BE2C (cell line): ENCODE results near the gene SLC25A24.
"Not testable (repeated sequence)": the region's sequence is repeated elsewhere in the genome, so short reads cannot be mapped to it uniquely, and the experiment has no call there.

Source experiments
- DNase-seq: peaks from one replicate; pipeline ENCODE4 v3.0.0-alpha.2; 2020
- H3K27me3 ChIP-seq: fragments of 250-450 bp; sonication (Bioruptor Pico); 2 replicates; pipeline ENCODE4 v1.5.1; 2020; ENCODE audit warnings: mild to moderate bottlenecking
- H3K36me3 ChIP-seq: fragments of 250-450 bp; sonication (Bioruptor Pico); 2 replicates; pipeline ENCODE4 v1.5.1; 2020; ENCODE audit warnings: mild to moderate bottlenecking
- H3K4me1 ChIP-seq: fragments of 250-450 bp; sonication (Bioruptor Pico); 2 replicates; pipeline ENCODE4 v1.5.1; 2020
- H3K4me3 ChIP-seq: 2 replicates; pipeline ENCODE4 v1.5.1; 2011; ENCODE audit warnings: low read depth, low read length
- H3K9me3 ChIP-seq: fragments of 250-450 bp; sonication (Bioruptor Pico); 2 replicates; pipeline ENCODE4 v1.5.1; 2020
- CTCF ChIP-seq: IDR thresholded peaks from 2 replicates; pipeline ENCODE4 v1.5.1; 2012; ENCODE audit warnings: mild to moderate bottlenecking, low read depth, low read length

SLC25A24 gene

GRCh38 chr1:108190001-108190634 is 10.0 kb downstream of the SLC25A24 start:
- Histone ChIP-seq H3K27me3 (no peaks in the 10 kb centered on the region), H3K4me3 (no peak overlapping the region), H3K9me3 (no peaks in the 10 kb centered on the region), H3K36me3 (no peaks in the 10 kb centered on the region), H3K4me1 (no peaks in the 10 kb centered on the region)
- no peak for TF ChIP-seq CTCF
- no peak for DNase-seq

DNA sequence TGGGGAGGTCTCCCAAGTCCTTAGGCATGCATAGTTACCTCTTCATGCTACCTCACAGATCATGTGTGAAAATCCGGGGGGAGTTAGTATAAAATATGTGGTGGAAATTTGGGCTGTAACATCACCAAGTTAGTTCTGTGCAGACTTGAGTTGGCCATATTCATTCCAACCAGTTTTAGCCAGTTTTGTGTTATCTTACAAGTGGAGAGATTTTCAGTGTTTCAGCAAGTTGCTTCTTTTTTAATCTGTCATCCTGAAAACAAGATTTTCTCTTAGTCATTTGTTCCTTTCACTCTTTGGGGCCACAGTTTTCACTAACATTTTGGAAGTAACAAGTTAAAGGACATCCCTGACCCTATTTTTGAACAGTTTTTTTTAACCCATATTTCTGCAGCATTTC is 11.3 kb downstream of the SLC25A24 start:
- DNase-seq, result no peak
- Histone ChIP-seq H3K4me3 (no peak overlapping the region), H3K27me3 (no peaks in the 10 kb centered on the region), H3K4me1 (no peaks in the 10 kb centered on the region), H3K36me3 (no peaks in the 10 kb centered on the region), H3K9me3 (no peaks in the 10 kb centered on the region)
- TF ChIP-seq CTCF, result no peak

DNA sequence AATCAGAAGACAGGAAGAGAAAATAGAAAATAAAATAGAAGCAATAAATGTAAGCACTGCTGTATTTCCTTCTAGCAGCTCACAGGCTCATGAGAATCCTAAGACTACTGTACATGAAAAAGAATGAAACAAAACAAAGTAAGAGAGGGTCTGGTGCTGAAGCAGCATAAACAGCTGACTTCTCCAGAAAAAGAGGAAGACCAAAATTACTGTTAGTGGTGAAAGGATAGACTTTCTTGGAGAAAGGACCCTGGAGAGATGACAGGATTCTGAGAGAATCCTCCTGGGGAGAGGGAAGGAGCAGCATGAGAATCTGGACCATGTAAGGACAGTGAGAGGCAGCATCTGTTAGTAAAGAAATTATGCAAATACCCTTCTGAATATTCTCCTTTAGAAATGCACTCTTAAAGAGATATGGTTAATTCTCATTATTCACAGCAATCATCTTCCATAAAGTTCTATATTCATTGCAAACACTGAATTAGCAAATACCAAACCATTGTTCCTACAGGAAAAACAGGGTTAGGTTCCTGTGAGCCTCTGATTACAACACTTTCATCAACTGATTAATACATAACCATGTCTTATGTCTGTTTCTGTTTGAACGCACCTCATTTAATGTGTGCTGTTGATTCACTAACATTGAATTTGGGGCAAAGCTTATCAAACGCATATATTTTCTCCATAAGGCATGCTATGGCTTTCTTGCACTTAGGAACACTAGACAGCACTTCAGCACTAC is 17.0 kb downstream of the SLC25A24 start:
- Histone ChIP-seq H3K9me3 (no peaks in the 10 kb centered on the region), H3K27me3 (no peaks in the 10 kb centered on the region), H3K36me3 (no peaks in the 10 kb centered on the region), H3K4me1 (no peaks in the 10 kb centered on the region), H3K4me3 (no peak overlapping the region)
- no peak for TF ChIP-seq CTCF
- no peak for DNase-seq

DNA sequence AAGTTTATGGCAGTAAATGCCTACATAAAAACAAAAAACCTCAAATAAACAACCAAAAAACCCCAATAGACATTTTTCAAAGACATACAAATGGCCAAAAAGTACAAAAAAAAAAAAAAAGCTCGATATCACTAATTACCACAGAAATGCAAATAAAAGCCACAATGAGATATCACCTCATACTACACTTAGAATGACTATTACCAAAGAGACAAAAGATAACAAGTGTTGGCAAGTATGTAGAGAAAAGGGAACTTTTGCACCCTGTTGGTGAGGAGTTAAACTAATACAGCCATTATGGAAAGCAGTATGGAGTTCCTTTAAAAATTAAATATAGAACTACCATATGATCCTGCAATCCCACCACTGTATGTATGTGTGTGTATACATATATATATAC is 21.1 kb downstream of the SLC25A24 start:
- no peaks in the 10 kb centered on the region for H3K36me3 ChIP-seq
- H3K27me3 ChIP-seq, result no peaks in the 10 kb centered on the region
- no peaks in the 10 kb centered on the region for H3K9me3 ChIP-seq
- H3K4me1 ChIP-seq, result no peaks in the 10 kb centered on the region
- TF ChIP-seq CTCF, result no peak
- no peak for DNase-seq
- H3K4me3 ChIP-seq, result no peak overlapping the region

DNA sequence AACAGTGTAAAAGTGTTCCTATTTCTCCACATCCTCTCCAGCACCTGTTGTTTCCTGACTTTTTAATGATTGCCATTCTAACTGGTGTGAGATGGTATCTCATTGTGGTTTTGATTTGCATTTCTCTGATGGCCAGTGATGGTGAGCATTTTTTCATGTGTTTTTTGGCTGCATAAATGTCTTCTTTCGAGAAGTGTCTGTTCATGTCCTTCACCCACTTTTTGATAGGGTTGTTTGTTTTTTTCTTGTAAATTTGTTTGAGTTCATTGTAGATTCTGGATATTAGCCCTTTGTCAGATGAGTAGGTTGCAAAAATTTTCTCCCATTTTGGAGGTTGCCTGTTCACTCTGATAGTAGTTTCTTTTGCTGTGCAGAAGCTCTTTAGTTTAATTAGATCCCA is 37.7 kb downstream of the SLC25A24 start:
- not testable (repeated sequence) for H3K4me3 ChIP-seq, H3K36me3 ChIP-seq, H3K9me3 ChIP-seq, H3K4me1 ChIP-seq, DNase-seq, H3K27me3 ChIP-seq

- H3K9me3 ChIP-seq, H3K36me3 ChIP-seq, H3K4me3 ChIP-seq, H3K27me3 ChIP-seq, DNase-seq, H3K4me1 ChIP-seq: not testable (repeated sequence)
These were observed 40.2 kb downstream of the SLC25A24 start for GRCh38 chr1:108159951-108160350.

DNA sequence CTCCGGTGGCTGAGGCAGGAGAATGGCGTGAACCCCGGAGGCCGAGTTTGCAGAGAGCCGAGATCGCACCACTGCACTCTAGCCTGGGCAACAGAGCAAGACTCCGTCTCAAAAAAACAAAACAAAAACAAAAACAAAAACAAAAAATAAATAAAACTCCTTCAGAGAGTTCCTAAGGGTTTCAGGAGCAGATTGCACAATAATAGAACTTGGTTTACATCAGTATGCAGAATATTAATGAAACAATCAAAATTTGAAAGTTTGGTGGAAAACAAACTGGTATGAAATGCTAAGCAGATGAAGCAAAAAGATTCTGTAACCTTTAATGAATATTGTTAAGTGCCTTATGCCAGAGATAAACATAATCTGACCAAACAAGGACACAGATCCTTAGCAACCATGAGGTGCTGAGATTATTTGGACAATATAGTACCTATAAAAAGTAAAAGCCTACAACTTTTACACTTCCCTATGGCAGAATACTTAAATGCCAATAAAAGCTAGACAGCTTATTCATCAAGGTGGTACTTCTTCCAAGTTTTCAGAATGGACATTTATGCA is 41.2 kb downstream of the SLC25A24 start:
- DNase-seq, result no peak
- no peaks in the 10 kb centered on the region for H3K27me3 ChIP-seq
- H3K4me3 ChIP-seq, result no peak overlapping the region
- H3K36me3 ChIP-seq, result no peaks in the 10 kb centered on the region
- no peak for TF ChIP-seq CTCF
- no peaks in the 10 kb centered on the region for H3K9me3 ChIP-seq
- H3K4me1 ChIP-seq, result no peaks in the 10 kb centered on the region
